WI38 (cell line): Measurements from ENCODE around the gene API5.

ENCODE experiments used
- H3K4me3 ChIP-seq: 2 replicates; pipeline ENCODE4 v1.5.1; 2011; ENCODE audit warnings: low read depth, mild to moderate bottlenecking, control low read depth, low read length
- CTCF ChIP-seq: IDR thresholded peaks from 2 replicates; pipeline ENCODE4 v1.5.1; 2012; ENCODE audit warnings: low read depth, mild to moderate bottlenecking, control low read depth, low read length

API5 gene

GRCh38 chr11:43282607-43283440 lies 29.0 kb upstream of the API5 start:
- TF ChIP-seq CTCF = peak; percentile 91
- no peak overlapping the region for H3K4me3 ChIP-seq

- TF ChIP-seq CTCF = no peak
Measured at GRCh38 chr11:43285826-43286225, 26.0 kb upstream of the API5 start.

GRCh38 chr11:43289368-43289767 lies 22.4 kb upstream of the API5 start:
- TF ChIP-seq CTCF = no peak
- H3K4me3 ChIP-seq = no peak overlapping the region

More at GRCh38 chr11:43285826-43286225, 26.0 kb upstream of the API5 start:
- H3K4me3 ChIP-seq = no peak overlapping the region

GRCh38 chr11:43298397-43298796 lies 13.4 kb upstream of the API5 start:
- no peak overlapping the region for H3K4me3 ChIP-seq
- no peak for TF ChIP-seq CTCF

GRCh38 chr11:43315966-43316365 lies 4.2 kb downstream of the API5 start:
- TF ChIP-seq CTCF = no peak
- no peak overlapping the region for H3K4me3 ChIP-seq

- TF ChIP-seq CTCF = no peak
- H3K4me3 ChIP-seq = no peak overlapping the region
Measured at GRCh38 chr11:43316451-43316850, 4.7 kb downstream of the API5 start.

GRCh38 chr11:43327987-43328386 lies 16.2 kb downstream of the API5 start:
- no peak for TF ChIP-seq CTCF
- no peak overlapping the region for H3K4me3 ChIP-seq
